AG10803 (cell line): Measurements from ENCODE around the gene CDK2AP2.

Experiments used
- DNase-seq: peaks from one replicate; pipeline ENCODE4 v3.0.0; 2010; ENCODE audit warnings: low read depth
- H3K4me3 ChIP-seq: 2 replicates; pipeline ENCODE4 v1.5.1; 2011; ENCODE audit warnings: mild to moderate bottlenecking, low read length, control low read depth
- CTCF ChIP-seq: conservative IDR thresholded peaks from 2 replicates; pipeline ENCODE4 v1.5.1; 2011; ENCODE audit warnings: mild to moderate bottlenecking, low read length, control low read depth, inconsistent platforms

Gene CDK2AP2

DNA sequence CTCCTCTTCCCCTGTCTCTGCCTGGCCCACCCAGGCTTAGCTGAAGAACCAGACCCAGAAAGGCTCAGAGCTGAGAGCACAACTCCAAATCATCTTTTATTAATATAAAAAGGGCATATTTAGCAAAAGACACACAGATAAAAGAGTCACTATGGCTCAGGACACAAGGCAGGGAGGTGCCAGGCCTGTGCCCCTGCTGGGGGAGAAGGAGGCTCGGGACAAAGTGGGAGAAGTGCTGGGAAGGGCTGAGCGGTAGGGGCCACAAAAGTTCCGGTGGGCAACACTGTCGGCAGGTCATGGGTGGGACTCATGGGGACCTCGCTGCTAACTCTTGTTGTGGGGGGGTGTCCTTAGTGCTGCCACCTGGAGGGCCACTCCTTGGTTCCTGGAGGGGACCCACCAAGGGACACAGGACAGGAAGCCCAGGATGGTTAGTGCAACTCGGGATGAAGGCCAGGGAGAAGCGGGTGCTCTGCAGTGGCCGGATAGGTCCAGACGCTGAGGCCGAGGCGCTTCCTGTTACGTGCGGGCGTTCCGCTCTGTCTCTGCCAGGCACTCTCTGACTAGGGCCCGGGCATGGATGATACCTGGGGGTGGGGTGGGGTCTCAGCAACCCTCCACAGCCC lies 1.4 kb downstream of the CDK2AP2 start:
- DNase-seq = no peak
- TF ChIP-seq CTCF = no peak
- H3K4me3 ChIP-seq = no peak overlapping the region; the same call in 1 of the 2 replicates

GRCh38 chr11:67505605-67506396 lies 2.2 kb downstream of the CDK2AP2 start:
- H3K4me3 ChIP-seq = peak overlapping the region; percentile 45
- peak; percentile 93 for DNase-seq
- TF ChIP-seq CTCF = peak; percentile 83

DNA sequence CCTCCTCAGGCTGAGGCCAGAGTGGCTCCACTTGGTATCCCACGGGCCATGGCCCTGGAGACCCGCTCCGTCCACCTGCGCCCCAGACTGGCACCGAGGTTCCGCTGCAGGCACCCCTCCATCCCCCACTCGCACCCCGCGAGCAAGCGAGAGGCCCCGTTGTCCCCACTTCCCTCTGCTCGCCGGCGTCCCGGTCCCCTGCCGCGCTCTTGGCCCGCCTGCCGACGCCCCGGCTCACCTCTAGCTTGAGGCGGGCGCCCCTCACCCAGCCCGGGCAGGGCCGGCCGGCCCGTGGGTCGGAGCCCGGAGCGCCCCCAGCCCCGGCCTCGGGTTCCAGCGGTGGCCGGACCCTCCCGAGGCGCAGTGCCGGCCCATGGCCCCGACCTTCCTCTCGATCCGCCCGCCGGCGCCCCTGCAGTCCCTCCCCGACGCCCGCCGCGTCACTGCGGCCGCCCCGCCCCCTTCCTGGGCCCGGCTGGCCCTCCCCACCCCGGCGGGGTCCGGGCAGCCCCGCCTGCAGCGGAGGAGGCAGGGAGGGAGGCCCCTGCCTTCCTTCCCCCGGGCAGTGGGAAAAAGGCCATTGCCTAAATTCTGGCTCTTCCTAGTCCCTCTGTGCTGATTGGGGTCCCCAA lies 2.9 kb downstream of the CDK2AP2 start, which contains the start of gene PITPNM1:
TSS of gene PITPNM1 (minus strand) at position 414 of the 632 bp plus-strand sequence. CDS start 1,183 bp downstream, outside the sequence.
- peak within 1 kb of the TSS; percentile 76 for H3K4me3 ChIP-seq
- DNase-seq = peak; percentile 29
- TF ChIP-seq CTCF = no peak

DNA sequence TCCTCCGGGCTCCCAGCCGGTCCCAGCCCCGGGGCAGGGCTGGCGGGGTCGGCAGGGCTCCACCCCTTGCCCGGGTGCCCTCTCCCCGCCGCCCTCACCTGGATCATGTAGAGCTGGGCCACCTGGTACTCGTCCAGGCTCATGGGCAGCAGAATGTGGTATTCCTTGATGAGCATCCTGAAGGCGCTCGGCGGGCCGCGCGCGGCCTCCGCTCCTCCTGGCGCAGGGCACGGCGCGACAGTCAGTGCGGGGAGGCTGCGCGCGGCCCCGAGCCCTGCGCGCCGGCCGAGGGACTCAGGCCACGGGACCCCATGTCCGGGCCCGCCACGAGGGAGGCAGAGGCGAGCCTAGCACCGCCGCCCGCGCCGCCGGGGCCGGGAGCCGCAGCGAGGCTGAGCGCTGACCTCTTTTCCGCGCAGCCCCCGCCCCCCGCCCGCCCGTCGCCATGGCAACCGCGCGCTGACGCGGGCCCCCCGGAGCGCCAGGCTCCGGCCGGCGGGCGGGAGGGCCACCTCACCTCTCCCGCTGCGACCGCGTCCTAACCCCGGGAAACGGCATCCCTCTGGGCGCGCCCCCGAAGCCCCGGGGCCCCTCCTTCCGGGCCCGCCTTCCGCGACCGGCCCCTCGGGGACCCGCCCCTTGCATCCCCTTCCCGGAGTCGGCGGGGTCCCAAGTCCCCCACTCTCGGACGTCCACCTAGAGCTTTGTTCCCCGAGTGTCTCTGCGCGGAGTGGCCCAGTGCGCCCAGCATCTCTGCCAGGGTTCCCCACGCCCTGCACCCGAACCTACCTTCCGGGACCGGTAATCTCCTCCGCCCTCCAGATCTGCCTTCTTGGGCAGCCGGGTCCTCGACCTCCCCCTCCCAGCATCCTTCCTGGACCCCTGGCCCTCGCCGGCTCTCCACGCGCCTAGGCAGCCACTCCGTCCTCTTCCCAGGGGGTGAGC lies 3.7 kb downstream of the CDK2AP2 start:
- H3K4me3 ChIP-seq = peak overlapping the region; percentile 76
- no peak for TF ChIP-seq CTCF
- DNase-seq = no peak

DNA sequence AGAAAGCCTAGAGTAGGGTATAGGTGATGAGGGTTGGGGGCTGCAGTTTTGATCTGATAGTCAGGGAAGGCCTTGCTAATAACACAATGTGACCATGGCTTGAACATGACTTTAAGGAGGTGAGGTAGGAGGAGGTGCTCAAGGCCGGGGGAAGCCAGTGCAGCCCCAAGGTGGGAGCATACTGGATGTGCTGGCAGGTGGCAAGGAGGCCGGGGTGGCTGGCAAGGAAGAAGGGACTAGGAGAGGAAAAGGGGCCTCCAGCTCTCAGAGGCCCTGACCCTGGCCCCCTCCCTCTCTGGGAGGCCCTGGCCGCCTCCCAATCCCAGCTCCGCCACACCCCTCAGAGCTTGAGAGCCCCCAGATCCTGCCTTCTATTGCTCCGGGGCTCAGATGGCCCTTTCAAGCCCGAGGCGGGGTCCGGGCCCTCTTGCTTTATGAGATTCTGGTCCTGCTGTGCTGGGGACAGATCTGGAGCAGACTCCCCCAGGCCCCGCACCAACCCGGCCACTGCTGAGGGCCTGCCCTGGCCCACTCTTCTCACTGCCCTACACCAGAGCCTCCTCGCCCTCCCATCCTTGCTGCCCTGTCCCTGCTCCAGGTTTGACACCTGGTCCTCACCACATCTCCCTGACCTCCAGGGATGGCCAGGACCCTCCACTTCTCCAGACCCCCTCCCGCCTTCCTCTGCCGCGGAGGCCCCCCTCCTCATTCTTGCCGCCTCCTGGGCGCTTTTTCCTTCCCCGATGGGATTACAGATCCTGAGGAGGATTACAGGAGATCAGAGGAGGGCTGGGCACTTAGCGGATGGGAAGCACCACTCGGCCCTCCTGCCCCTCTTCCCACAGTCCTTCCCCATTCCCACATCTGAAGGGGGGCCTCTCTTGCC lies 4.6 kb downstream of the CDK2AP2 start:
- no peak for DNase-seq
- H3K4me3 ChIP-seq = peak overlapping the region; percentile 76
- TF ChIP-seq CTCF = no peak
